Caco-2 (cell line): ENCODE data around the gene CNIH3. TPM values are rescaled to one million over a fixed set of nuclear protein-coding genes. Genes with fewer than 3 reads are reported as not detected.
"Not testable (repeated sequence)": the region's sequence is repeated elsewhere in the genome, so short reads cannot be mapped to it uniquely, and the experiment has no call there.

Source experiments
- BruUV-seq: library from RNA; stranded (reverse); fragments of 400-500 nt; replicated peaks from 2 replicates; lab custom pipeline; 2021; lab: Mats Ljungman, UMichigan
- CTCF ChIA-PET: fragments of 300-600 bp; sonication (Branson Sonifier 250); formaldehyde crosslinking; loops from one replicate; lab custom pipeline; 2022; ENCODE audit warnings: antibody characterized with exemption; lab: Charles Lee
- POLR2A ChIA-PET: fragments of 300-600 bp; sonication (Branson Sonifier 250); formaldehyde crosslinking; loops from one replicate; lab custom pipeline; 2022; ENCODE audit warnings: antibody characterized with exemption; lab: Charles Lee
- DNase-seq, 2 experiments: peaks; one replicate each; pipeline versions ENCODE4 v3.0.0 to v3.0.0-alpha.2; 2020 to 2022
- H3K27me3 ChIP-seq: replicated peaks from 2 replicates; pipeline ENCODE4 v1.6.0; 2011; ENCODE audit warnings: low read length; ENCODE audit not compliant: control insufficient read depth, insufficient read depth
- H3K36me3 ChIP-seq: 2 replicates; pipeline ENCODE4 v1.5.1; 2011; ENCODE audit warnings: low read length; ENCODE audit not compliant: control insufficient read depth, insufficient read depth
- H3K4me1 ChIP-seq: fragments of 250-450 bp; sonication (Bioruptor Pico); 2 replicates; pipeline ENCODE4 v1.5.1; 2020; ENCODE audit warnings: mild to moderate bottlenecking
- H3K4me3 ChIP-seq: 2 replicates; pipeline ENCODE4 v1.5.1; 2011; ENCODE audit warnings: low read depth, mild to moderate bottlenecking, control low read depth, low read length
- H3K9me3 ChIP-seq: fragments of 250-450 bp; sonication (Bioruptor Pico); 2 replicates; pipeline ENCODE4 v1.5.1; 2020; ENCODE audit warnings: mild to moderate bottlenecking, moderate library complexity
- H3K27ac Mint-ChIP-seq: one replicate; pipeline ENCODE4 v1.8.0; 2022; ENCODE audit warnings: mixed read lengths; ENCODE audit not compliant: unreplicated experiment
- H3K27me3 Mint-ChIP-seq: one replicate; pipeline ENCODE4 v1.8.0; 2022; ENCODE audit warnings: mixed read lengths; ENCODE audit not compliant: insufficient read depth, unreplicated experiment
- H3K36me3 Mint-ChIP-seq: one replicate; pipeline ENCODE4 v1.8.0; 2022; ENCODE audit warnings: mild to moderate bottlenecking, mixed read lengths; ENCODE audit not compliant: insufficient read depth, unreplicated experiment
- H3K4me1 Mint-ChIP-seq: one replicate; pipeline ENCODE4 v1.8.0; 2022; ENCODE audit warnings: low read depth, mixed read lengths; ENCODE audit not compliant: unreplicated experiment
- H3K4me3 Mint-ChIP-seq: one replicate; pipeline ENCODE4 v1.8.0; 2022; ENCODE audit warnings: mild to moderate bottlenecking, moderate library complexity, mixed read lengths; ENCODE audit not compliant: unreplicated experiment
- H3K9me3 Mint-ChIP-seq: one replicate; pipeline ENCODE4 v1.8.0; 2022; ENCODE audit warnings: mixed read lengths; ENCODE audit not compliant: unreplicated experiment
- CTCF ChIP-seq, 2 experiments: fragments of 200-600 bp in 1 of 2; IDR thresholded peaks; 1 replicate in 1 of 2; 2 replicates in 1 of 2; pipeline versions ENCODE4 v1.5.1 to v1.8.0; 2011 to 2022; ENCODE audit warnings: antibody characterized with exemption in 1 of 2, control low read depth in 1 of 2, inconsistent platforms in 1 of 2, low read depth in 1 of 2, low read length in 1 of 2, mild to moderate bottlenecking in 1 of 2, moderate library complexity in 1 of 2; ENCODE audit not compliant: insufficient read depth in 1 of 2, severe bottlenecking in 1 of 2, unreplicated experiment in 1 of 2
- intact Hi-C: fragments of 100-400 bp; cut with micrococcal nuclease; formaldehyde crosslinking; loops from one replicate; pipeline ENCODE4 v1.10.0; 2022; ENCODE audit not compliant: unreplicated experiment
- total RNA-seq: library from RNA; stranded (reverse); gene quantifications from 2 replicates; pipeline ENCODE4 v1.2.3, GENCODE V29; 2022

CNIH3 gene
- total RNA-seq, 1 experiment from 2014 or later, result 2.2 TPM

GRCh38 chr1:224684979-224685425, 68.9 kb downstream of the CNIH3 start:
- no peak for DNase-seq
- Histone ChIP-seq H3K27me3 (no peaks in the 10 kb centered on the region), H3K36me3 (no peaks in the 10 kb centered on the region), H3K4me1 (no peaks in the 10 kb centered on the region), H3K9me3 (0 out of 2 replicates have a peak, but pooled peaks cover 5% of the 10 kb centered on the region), H3K4me3 (no peak overlapping the region)
- TF ChIP-seq CTCF (IDR thresholded peaks at IDR 0.05; ENCODE audit: insufficient read depth in 1 of 2, low read depth in 1 of 2, low read length in 1 of 2, severe bottlenecking in 1 of 2, unreplicated experiment in 1 of 2), result no peak
- Mint-ChIP-seq H3K4me3 (no peak overlapping the region), H3K27ac (no peak overlapping the region), H3K36me3 (no peaks in the 10 kb centered on the region), H3K27me3 (no peaks in the 10 kb centered on the region), H3K4me1 (no peaks in the 10 kb centered on the region), H3K9me3 (no peaks in the 10 kb centered on the region)
- intact Hi-C loops, result no loop called here
- POLR2A ChIA-PET, result no interaction called here
- CTCF ChIA-PET, result interaction anchor here (1.0 kb wide), 1 partner anchor 29 kb away, joined by 3 read pairs; no protein-coding TSS in a partner anchor
- BruUV-seq, result no TSS peak

DNA sequence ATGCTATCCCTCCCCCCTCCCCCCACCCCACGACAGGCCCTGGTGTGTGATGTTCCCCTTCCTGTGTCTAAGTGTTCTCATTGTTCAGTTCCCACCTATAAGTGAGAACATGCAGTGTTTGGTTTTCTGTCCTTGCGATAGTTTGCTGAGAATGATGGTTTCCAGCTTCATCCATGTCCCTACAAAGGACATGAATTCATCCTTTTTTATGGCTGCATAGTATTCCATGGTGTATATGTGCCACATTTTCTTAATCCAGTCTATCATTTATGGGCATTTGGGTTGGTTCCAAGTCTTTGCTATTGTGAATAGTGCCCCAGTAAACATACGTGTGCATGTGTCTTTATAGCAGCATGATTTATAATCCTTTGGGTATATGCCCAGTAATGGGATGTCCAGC, 70.0 kb downstream of the CNIH3 start:
- H3K36me3 Mint-ChIP-seq, DNase-seq, CTCF ChIA-PET, H3K4me1 ChIP-seq, H3K9me3 Mint-ChIP-seq, H3K36me3 ChIP-seq, H3K27me3 ChIP-seq, H3K4me3 Mint-ChIP-seq, H3K9me3 ChIP-seq, intact Hi-C loops, H3K4me3 ChIP-seq, BruUV-seq, H3K4me1 Mint-ChIP-seq, POLR2A ChIA-PET, H3K27ac Mint-ChIP-seq, H3K27me3 Mint-ChIP-seq: not testable (repeated sequence)

- Mint-ChIP-seq H3K27me3 (no peaks in the 10 kb centered on the region), H3K27ac (no peak overlapping the region), H3K4me3 (no peak overlapping the region), H3K9me3 (no peaks in the 10 kb centered on the region), H3K4me1 (no peaks in the 10 kb centered on the region), H3K36me3 (no peaks in the 10 kb centered on the region)
- DNase-seq, result no peak
- no TSS peak for BruUV-seq
- intact Hi-C loops, result no loop called here
- POLR2A ChIA-PET, result no interaction called here
- Histone ChIP-seq H3K27me3 (no peaks in the 10 kb centered on the region), H3K36me3 (no peaks in the 10 kb centered on the region), H3K4me3 (no peak overlapping the region), H3K4me1 (no peaks in the 10 kb centered on the region), H3K9me3 (0 out of 2 replicates have a peak, but pooled peaks cover 5% of the 10 kb centered on the region)
- TF ChIP-seq CTCF (IDR thresholded peaks at IDR 0.05; ENCODE audit: insufficient read depth in 1 of 2, low read depth in 1 of 2, low read length in 1 of 2, severe bottlenecking in 1 of 2, unreplicated experiment in 1 of 2), result no peak
- CTCF ChIA-PET, result no interaction called here
These were observed 71.3 kb downstream of the CNIH3 start for GRCh38 chr1:224687465-224687864.

- CTCF ChIA-PET, result no interaction called here
- POLR2A ChIA-PET, result no interaction called here
- H3K36me3 ChIP-seq, result no peaks in the 10 kb centered on the region
- intact Hi-C loops, result no loop called here
- H3K4me3 ChIP-seq, result no peak overlapping the region
- 0 out of 2 replicates have a peak, but pooled peaks cover 5% of the 10 kb centered on the region for H3K9me3 ChIP-seq
- DNase-seq, result no peak
- no peak overlapping the region for H3K27ac Mint-ChIP-seq
- H3K36me3 Mint-ChIP-seq, result no peaks in the 10 kb centered on the region
- H3K9me3 Mint-ChIP-seq, result no peaks in the 10 kb centered on the region
- H3K4me1 ChIP-seq, result no peaks in the 10 kb centered on the region
- H3K4me3 Mint-ChIP-seq, result no peak overlapping the region
- H3K27me3 ChIP-seq, result no peaks in the 10 kb centered on the region
- H3K27me3 Mint-ChIP-seq, result no peaks in the 10 kb centered on the region
- TF ChIP-seq CTCF (IDR thresholded peaks at IDR 0.05; ENCODE audit: insufficient read depth in 1 of 2, low read depth in 1 of 2, low read length in 1 of 2, severe bottlenecking in 1 of 2, unreplicated experiment in 1 of 2), result no peak
- no peaks in the 10 kb centered on the region for H3K4me1 Mint-ChIP-seq
- BruUV-seq, result no TSS peak
These were observed 73.3 kb downstream of the CNIH3 start for GRCh38 chr1:224689374-224689773.
